HG03139 (cell line): ENCODE results near the gene IL10RB.
"Not testable (repeated sequence)": the region's sequence is repeated elsewhere in the genome, so short reads cannot be mapped to it uniquely, and the experiment has no call there.

Experiments used
- ATAC-seq: cut with Tn5 transposase; IDR thresholded peaks from one replicate; pipeline ENCODE4 v1.9.1; 2021; ENCODE audit not compliant: unreplicated experiment

Gene IL10RB

GRCh38 chr21:33300701-33301631 lies 34.8 kb downstream of the IL10RB start:
- ATAC-seq = no peak

- no peak for ATAC-seq
Observed at GRCh38 chr21:33301632-33302002, 35.5 kb downstream of the IL10RB start.

- no peak for ATAC-seq
Observed at GRCh38 chr21:33302055-33302454, 35.9 kb downstream of the IL10RB start.

GRCh38 chr21:33302796-33303195 lies 36.6 kb downstream of the IL10RB start:
- ATAC-seq = no peak

- no peak for ATAC-seq
Observed at GRCh38 chr21:33305344-33305671, 39.1 kb downstream of the IL10RB start.

GRCh38 chr21:33305938-33306337 lies 39.8 kb downstream of the IL10RB start:
- no peak for ATAC-seq

GRCh38 chr21:33308586-33309490 lies 42.7 kb downstream of the IL10RB start:
- peak; percentile 75 for ATAC-seq

GRCh38 chr21:33309778-33310177 lies 43.6 kb downstream of the IL10RB start:
- no peak for ATAC-seq

- ATAC-seq = no peak
Observed at GRCh38 chr21:33312121-33312520, 46.0 kb downstream of the IL10RB start.

GRCh38 chr21:33313183-33313582 lies 47.0 kb downstream of the IL10RB start:
- ATAC-seq = no peak

GRCh38 chr21:33313611-33314010 lies 47.4 kb downstream of the IL10RB start:
- no peak for ATAC-seq

- ATAC-seq = no peak
Observed at GRCh38 chr21:33314111-33314510, 47.9 kb downstream of the IL10RB start.

GRCh38 chr21:33315946-33316710 lies 50.0 kb downstream of the IL10RB start:
- no peak for ATAC-seq

- ATAC-seq = no peak
Observed at GRCh38 chr21:33317145-33317544, 51.0 kb downstream of the IL10RB start.

- ATAC-seq = no peak
Observed at GRCh38 chr21:33317786-33318486, 51.8 kb downstream of the IL10RB start.

- ATAC-seq = not testable (repeated sequence)
Observed at GRCh38 chr21:33321005-33321404, 54.8 kb downstream of the IL10RB start.

GRCh38 chr21:33323610-33324009 lies 57.4 kb downstream of the IL10RB start:
- ATAC-seq = not testable (repeated sequence)

GRCh38 chr21:33324291-33325221 lies 58.4 kb downstream of the IL10RB start, which contains the start of gene IFNAR1:
TSS of gene IFNAR1 (plus strand) at chr21:33324970. CDS start at chr21:33325056, 86 bp downstream.
- peak; percentile 75 for ATAC-seq
